Stimulated activated CD8-positive, alpha-beta memory T cell treated with anti-CD3 and anti-CD28 coated beads, Interleukin-12 subunit alpha, Interleukin-12 subunit beta, amount 100 ng/mL, for 24 hours (primary cell): Measurements from ENCODE around the gene SDK2.

ENCODE experiments used
- DNase-seq: peaks from one replicate; pipeline ENCODE4 v3.0.0-alpha.2; 2020; ENCODE audit errors: extremely low read depth

Gene SDK2, protein sequence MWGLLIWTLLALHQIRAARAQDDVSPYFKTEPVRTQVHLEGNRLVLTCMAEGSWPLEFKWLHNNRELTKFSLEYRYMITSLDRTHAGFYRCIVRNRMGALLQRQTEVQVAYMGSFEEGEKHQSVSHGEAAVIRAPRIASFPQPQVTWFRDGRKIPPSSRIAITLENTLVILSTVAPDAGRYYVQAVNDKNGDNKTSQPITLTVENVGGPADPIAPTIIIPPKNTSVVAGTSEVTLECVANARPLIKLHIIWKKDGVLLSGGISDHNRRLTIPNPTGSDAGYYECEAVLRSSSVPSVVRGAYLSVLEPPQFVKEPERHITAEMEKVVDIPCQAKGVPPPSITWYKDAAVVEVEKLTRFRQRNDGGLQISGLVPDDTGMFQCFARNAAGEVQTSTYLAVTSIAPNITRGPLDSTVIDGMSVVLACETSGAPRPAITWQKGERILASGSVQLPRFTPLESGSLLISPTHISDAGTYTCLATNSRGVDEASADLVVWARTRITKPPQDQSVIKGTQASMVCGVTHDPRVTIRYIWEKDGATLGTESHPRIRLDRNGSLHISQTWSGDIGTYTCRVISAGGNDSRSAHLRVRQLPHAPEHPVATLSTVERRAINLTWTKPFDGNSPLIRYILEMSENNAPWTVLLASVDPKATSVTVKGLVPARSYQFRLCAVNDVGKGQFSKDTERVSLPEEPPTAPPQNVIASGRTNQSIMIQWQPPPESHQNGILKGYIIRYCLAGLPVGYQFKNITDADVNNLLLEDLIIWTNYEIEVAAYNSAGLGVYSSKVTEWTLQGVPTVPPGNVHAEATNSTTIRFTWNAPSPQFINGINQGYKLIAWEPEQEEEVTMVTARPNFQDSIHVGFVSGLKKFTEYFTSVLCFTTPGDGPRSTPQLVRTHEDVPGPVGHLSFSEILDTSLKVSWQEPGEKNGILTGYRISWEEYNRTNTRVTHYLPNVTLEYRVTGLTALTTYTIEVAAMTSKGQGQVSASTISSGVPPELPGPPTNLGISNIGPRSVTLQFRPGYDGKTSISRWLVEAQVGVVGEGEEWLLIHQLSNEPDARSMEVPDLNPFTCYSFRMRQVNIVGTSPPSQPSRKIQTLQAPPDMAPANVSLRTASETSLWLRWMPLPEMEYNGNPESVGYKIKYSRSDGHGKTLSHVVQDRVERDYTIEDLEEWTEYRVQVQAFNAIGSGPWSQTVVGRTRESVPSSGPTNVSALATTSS (N-terminal part only)

GRCh38 chr17:73644145-73645049 is at the start of gene SDK2:
Gene SDK2 (minus strand): TSS chr17:73644445. CDS start chr17:73644088, 357 bp downstream.
- DNase-seq = no peak

DNA sequence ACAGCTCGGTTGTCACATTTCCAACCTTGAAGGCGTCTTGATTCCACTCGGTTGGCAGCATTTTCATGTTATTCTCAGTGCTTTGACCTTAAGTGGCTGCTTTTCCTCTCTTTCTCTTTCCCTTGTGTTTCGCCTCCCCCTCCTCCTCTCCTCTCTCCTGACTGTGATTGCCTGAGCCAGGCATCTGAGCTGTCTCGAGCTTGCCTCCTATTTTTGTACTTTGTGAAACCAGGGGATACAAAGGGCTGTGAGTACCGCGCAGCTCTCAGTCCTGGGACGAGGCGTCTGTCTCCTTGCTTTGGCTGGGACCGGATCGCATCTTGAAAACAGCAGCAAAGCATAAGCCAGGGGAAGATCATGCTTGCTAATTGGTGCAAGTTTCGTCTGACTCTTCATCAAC is 48.8 kb upstream of the SDK2 start:
- DNase-seq = no peak

DNA sequence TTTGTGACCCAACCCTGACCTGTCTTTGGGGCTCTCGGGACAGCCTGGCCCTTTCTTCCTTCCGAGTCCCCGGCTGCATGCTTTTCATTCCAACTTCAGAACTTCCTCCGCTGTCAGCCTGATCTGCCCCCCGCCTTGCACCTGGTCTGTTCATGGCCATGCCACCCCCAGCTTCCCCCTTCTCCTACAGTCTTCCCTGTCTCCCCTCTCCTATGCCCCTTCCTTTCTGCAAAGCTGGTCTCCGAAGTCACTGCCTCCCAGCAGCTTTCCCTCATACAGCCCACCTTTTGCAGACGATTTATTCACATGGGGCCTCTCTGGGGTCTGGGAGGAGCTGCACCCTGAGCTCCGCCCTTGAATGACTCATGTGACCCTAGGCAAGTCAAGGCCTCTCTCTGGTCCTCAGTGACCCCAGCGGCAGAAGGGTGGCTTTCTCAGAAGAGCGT is 47.1 kb upstream of the SDK2 start:
- DNase-seq = no peak

GRCh38 chr17:73690676-73691075 is 46.4 kb upstream of the SDK2 start:
- DNase-seq = no peak

- DNase-seq = no peak
Measured at GRCh38 chr17:73689596-73690275, 45.5 kb upstream of the SDK2 start.

GRCh38 chr17:73686961-73687360 is 42.7 kb upstream of the SDK2 start:
- DNase-seq = no peak

DNA sequence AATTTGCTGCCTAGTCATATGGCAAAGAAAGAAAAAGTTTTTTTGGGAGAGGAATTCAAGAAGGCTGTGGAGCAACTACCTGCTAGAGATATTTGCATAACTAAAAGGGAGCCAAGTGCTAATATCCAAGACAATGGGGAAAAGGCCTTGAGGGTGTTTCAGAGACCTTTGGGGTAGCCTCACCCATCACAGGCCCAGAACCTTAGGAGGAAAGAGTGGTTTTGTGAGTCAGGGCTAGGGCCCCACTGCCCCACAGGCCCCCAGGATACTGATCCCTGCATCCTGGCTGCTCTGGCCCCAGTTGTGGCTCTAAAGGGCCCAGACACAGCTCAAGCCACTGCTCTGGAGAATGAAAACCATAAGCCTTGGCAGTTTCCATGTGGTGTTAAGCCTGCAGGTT is 41.9 kb upstream of the SDK2 start:
- DNase-seq = no peak

GRCh38 chr17:73684183-73684582 is 39.9 kb upstream of the SDK2 start:
- DNase-seq = no peak

- no peak for DNase-seq
Measured at GRCh38 chr17:73683771-73684170, 39.5 kb upstream of the SDK2 start.

- no peak for DNase-seq
Measured at GRCh38 chr17:73681946-73682345, 37.7 kb upstream of the SDK2 start.

GRCh38 chr17:73679476-73679875 is 35.2 kb upstream of the SDK2 start:
- no peak for DNase-seq

- no peak for DNase-seq
Measured at GRCh38 chr17:73678999-73679398, 34.8 kb upstream of the SDK2 start.

DNA sequence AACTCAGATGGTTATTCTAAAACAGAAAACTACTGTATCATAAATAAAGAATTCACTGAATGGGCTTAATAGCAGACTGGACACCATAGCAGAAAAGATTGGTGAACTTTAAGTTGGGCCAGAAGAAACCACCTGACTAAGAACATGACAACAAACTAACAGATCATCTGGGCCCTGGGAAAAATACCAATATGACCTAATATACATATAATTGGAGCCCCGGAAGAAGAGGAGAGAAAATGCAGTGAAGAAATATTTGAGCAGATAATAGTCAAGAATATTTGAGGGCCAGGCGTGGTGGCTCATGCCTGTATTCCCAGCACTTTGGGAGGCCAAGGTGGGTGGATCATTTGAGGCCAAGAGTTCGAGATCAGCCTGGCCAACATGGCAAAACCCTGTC is 25.5 kb upstream of the SDK2 start:
- no peak for DNase-seq

DNA sequence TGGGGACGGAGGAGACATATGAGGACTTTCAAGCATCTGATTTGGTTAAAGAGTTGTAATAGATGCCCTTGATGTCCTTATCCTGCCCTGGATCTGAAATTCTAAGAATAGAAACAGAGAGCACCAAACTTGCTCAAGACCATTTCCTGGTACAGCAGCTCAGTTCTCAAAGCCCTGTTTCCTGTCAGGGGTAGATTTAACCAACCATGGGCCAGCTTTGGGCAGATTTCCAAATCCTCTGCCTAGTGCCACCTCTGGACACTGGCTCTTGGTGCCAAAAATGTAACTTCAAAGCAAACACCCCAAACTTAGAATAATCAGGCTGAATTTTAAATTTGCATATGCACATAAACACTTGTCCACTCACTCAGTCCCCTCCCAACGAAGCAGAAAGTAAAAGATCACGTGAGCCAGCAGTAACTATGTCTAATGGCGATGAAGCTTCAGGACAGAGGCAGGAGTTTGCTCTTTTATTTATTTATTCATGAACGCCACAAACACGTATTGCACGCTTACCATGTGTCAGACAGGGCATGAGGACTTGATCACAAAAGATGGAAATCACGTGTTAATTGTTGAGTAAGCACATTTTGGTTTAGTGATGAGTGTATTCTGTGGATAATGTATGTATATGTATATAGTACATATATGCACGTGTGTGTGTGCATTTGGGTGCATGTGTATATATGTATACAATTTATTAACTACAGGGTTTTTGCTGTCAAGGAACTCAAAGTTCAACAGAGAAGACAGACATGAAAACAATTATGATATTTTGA is 23.1 kb upstream of the SDK2 start:
- DNase-seq = no peak

DNA sequence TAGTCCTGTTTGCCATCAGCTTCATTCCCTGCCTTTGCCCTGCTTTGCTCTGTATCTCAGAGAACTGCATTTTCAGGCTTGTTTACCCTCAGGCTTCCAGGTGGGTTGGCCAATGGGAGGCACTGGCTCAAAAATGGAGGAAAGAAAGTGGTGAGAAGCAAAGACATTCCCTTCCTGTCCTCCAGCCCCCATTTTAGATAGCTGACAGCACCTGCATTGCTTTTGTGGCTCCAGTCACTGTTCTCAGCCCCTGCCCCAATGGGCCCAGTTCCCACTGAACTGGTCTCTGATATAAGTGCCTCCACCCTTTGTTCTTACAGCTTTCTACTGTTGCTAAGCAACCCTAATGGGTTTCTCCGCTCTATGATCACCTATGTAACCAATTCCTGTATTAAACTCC is 19.4 kb upstream of the SDK2 start:
- DNase-seq = no peak

DNA sequence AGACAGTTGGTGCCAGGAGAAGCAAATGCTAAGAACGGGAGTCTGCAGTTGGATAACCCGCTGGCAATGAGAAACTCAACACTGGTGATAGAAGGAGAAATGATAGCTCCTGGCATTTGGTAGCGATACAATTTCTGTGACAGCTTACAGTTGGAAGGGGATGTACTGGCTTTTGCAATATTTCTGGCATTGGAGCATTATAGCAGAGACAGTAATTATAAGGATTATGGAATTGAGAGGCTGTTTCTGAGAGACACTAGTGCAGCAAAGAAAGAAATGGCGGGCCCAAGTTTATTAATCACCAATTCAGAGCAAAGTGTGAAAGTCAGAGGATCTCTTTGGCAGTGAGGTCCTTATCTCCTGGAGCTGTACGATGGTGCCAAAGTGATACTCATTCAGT is 16.1 kb upstream of the SDK2 start:
- no peak for DNase-seq

DNA sequence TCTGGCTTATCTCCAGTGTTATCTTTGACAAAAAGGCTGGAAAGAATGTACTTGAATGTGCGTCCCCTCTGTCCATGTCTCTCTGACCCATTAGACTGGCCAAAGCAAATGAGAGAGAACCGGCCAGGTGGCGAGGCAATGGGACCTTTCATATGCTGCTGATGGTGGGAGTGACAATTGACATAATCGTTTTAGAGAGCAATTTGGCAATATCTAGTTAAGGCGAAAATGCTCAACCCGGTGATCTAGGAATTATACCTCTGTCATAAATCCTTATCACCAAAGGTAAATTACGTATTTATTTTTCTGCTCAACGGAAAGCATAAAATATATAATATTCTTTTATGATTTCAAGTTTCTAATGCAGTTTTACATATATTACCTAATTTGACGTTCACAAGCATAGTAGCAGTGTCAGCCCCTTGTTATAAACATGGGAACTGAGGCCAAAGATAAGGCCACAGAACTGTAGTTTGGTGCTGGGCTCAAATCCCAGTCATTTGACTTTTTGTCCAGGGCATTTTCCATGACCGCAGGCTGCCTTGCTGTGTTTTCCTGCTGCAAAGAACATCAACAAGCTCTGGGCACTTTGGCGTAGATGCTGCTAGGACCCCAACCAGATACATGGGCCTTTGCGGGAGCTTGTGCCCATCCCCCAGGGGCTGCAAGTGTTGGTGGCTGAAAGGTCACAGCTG is 14.7 kb upstream of the SDK2 start:
- DNase-seq = no peak

DNA sequence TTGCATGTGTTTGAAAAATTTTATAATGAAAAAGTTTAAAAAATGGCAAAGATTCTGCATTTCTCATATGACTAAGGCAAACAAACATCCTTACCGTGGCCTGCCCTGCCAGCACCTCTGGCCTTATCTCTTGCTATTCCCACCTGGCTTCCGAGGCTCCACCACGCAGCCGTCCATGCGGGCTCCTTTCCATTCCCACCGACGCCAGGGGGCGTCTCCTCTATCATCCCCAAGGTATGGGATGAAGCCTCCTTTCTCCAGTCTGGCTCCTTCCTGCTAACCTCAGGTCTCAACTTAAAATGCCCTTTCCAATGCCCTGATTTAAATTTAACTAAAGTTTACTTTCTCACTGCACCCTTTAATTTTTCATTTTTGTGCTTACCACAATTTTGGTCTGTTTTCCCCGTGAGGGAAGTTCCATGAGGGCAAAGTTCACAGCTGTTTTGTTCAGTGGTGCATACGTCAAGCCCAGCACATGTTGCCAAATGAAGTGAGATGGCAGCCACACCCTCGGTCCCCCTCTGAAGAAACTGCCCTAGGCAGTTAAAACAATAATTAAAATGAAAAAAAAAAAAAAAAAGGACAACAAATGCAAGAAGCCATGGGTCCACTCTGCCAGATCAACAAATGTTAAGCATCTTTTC is 13.3 kb upstream of the SDK2 start:
- DNase-seq = no peak

- no peak for DNase-seq
Measured at GRCh38 chr17:73654241-73654640, 10.0 kb upstream of the SDK2 start.
